GM21723 (cell line): ENCODE results near the gene FBXO46.
A peak's percentile ranks its signal among the peaks of the same experiment; 100 is the strongest.
"Not testable (repeated sequence)": the region's sequence is repeated elsewhere in the genome, so short reads cannot be mapped to it uniquely, and the experiment has no call there.

Experiments
- ATAC-seq: cut with Tn5 transposase; IDR thresholded peaks from one replicate; pipeline ENCODE4 v1.9.1; 2021; ENCODE audit warnings: mild to moderate bottlenecking, moderate library complexity; ENCODE audit not compliant: unreplicated experiment

Gene FBXO46

DNA sequence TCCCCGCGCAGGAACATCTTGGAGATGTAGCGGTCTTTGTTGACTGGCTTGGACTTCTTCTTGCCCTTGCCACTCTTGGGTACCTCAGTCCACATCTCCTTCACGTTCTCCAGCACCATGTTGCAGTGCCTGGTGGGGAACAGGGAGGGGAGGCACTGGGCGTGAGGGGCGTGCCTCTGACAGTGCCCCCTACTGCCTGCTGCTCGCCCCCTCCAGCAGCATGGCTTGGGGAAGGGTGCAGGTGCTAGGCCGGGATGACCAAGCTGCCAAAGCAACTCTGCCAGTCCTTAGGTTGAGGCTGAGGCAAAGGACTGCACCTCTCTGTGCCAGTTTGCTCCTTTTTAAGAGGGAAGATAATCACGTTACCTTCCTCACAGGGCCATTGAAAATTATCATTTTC lies 43.1 kb downstream of the FBXO46 start:
- ATAC-seq, result no peak

DNA sequence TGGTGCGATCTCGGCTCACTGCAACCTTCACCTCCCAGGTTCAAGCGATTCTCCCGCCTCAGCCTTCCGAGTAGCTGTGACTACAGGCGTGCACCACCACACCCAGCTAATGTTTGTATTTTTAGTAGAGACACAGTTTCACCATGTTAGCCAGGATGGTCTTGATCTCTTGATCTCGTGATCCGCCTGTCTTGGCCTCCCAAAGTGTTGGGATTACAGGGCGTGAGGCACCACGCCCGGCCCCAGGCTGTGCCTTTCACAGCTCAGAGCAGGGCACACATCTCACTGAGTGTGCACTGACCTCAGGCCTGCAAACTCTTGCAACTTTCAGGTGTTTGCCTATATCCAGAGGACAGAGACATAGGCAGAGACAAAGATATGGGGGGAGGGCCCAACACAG lies 45.7 kb downstream of the FBXO46 start:
- ATAC-seq, result not testable (repeated sequence)

DNA sequence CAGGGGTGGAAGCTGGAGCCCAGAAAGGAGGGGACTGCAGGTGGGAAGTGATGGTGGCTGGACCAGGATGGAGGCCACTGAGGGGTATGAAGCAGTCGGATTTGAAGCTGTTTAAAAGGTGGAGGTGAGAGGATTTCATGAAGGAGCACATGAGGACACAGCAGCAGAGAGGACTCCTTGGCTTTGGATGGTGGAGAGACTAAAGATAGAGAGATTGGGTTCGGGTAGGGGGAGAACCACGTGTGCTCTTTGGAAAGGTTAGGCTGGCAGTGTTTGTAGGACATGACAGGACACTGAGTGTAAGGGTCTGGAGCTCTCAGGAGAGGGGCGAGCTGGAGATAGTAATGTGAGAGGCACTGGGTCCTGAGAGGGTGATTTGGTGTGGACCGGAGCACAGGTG lies 47.8 kb downstream of the FBXO46 start:
- no peak for ATAC-seq

DNA sequence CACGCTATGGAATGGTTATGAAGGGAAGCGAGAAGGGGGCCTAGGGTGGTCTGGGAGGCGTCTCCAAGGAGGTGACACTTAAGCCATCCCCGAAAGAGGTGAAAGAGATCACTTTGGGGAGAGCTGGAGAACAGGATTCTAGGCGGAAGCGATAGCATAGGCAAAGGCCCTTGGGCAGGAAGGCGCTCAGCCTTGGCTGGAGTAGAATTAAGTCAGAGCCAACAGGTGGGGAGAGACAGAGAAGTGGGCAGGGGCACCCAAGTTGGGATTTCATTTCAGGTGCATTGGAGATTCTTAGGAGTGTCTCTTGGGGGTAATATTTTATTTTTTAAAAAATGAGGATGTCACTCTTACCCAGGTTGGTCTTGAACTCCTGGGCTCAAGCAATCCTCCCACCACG lies 48.6 kb downstream of the FBXO46 start:
- ATAC-seq, result no peak

DNA sequence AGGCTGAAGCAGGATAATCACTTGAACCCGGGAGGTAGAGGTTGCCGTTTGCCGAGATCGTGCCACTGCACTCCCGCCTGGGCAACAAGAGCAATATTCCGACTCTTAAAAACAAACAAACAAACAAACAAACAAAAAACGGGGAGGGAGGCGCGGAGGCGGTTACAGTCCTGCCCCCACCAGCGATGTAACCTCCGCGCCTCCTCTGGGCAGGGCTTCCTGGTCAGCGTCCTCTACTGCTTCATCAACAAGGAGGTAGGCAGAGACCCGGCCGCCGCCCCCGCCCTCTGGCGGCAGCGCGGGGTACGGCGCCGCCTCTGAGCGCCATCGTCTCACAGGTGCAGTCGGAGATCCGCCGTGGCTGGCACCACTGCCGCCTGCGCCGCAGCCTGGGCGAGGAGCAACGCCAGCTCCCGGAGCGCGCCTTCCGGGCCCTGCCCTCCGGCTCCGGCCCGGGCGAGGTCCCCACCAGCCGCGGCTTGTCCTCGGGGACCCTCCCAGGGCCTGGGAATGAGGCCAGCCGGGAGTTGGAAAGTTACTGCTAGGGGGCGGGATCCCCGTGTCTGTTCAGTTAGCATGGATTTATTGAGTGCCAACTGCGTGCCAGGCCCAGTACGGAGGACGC lies 49.2 kb downstream of the FBXO46 start:
- peak; percentile 67 for ATAC-seq

GRCh38 chr19:45677351-45678230 lies 53.1 kb downstream of the FBXO46 start:
- peak; percentile 41 for ATAC-seq

DNA sequence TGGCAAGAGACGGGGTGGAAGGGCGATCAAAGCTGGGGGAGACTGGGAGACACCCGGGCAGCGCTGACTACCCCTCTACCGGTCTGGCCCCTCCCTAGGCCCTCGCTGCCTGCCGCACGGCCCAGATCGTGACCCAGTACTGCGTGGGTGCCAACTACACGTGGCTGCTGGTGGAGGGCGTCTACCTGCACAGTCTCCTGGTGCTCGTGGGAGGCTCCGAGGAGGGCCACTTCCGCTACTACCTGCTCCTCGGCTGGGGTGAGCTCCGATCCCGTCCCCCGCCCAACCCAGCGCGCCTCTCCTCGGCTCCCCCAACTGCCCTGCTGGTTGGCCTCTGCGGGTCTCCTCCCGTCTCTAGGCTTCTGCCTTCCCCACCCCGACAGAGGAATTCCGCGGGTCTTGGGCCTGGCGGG lies 53.8 kb downstream of the FBXO46 start:
- peak; percentile 26 for ATAC-seq

- ATAC-seq, result no peak
These were observed 55.8 kb downstream of the FBXO46 start for GRCh38 chr19:45674946-45675345.

- peak; percentile 43 for ATAC-seq
These were observed 59.8 kb downstream of the FBXO46 start for GRCh38 chr19:45670670-45671453.

- no peak for ATAC-seq
These were observed 62.3 kb downstream of the FBXO46 start for GRCh38 chr19:45668342-45668871.

GRCh38 chr19:45667620-45668341 lies 62.9 kb downstream of the FBXO46 start, which contains the start of gene GIPR:
Gene GIPR, plus strand, starts transcription at chr19:45668221. Its CDS starts 1,300 bp downstream, at chr19:45669521.
- ATAC-seq, result no peak

- no peak for ATAC-seq
These were observed 66.1 kb downstream of the FBXO46 start for GRCh38 chr19:45664575-45664974.

DNA sequence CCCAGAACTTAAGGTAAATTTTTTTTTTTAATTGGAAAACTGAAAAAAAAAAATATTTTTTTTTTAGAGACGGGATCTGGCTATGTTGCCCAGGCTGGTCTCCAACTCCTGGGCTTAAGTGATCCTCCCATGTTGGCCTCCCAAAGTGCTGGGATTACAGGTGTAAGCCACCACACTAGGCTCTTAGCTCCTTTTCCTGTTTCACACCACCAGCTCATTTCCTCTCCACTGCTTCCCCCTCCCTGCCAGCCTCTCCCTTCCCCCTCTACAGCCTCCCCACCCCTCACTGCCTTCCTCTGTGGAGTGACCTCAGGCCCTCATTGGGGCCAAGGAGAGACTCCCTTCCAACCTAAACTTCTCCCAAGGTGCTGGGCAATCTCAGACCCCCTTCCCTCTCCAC lies 66.9 kb downstream of the FBXO46 start:
- ATAC-seq, result no peak

GRCh38 chr19:45660636-45661035 lies 70.1 kb downstream of the FBXO46 start:
- no peak for ATAC-seq
